Activated CD8-positive, alpha-beta T cell treated with anti-CD3 and anti-CD28 coated beads for 36 hours (primary cell): ENCODE data around the gene HARS1. TPM values are rescaled to one million over a fixed set of nuclear protein-coding genes. Genes with fewer than 3 reads are reported as not detected.

ENCODE experiments used
- ATAC-seq: fragments of 200-7000 bp; cut with Tn5 transposase; one replicate; pipeline ENCODE4 v1.10.0; 2021; ENCODE audit warnings: mild to moderate bottlenecking, moderate library complexity
- CTCF ChIA-PET: fragments of 350-600 bp; sonication (Branson Sonifier 250); formaldehyde crosslinking; loops from one replicate; lab custom pipeline; 2021; ENCODE audit warnings: antibody characterized with exemption; lab: Charles Lee
- POLR2A ChIA-PET: fragments of 350-600 bp; sonication (Branson Sonifier 250); formaldehyde crosslinking; loops from one replicate; lab custom pipeline; 2021; ENCODE audit warnings: antibody characterized with exemption; lab: Charles Lee
- DNase-seq: peaks from one replicate; pipeline ENCODE4 v3.0.0-alpha.2; 2020
- H3K27ac Mint-ChIP-seq: one replicate; pipeline ENCODE4 v1.8.0; 2021; ENCODE audit warnings: mild to moderate bottlenecking, mixed read lengths
- H3K27me3 Mint-ChIP-seq: one replicate; pipeline ENCODE4 v1.8.0; 2021; ENCODE audit warnings: mixed read lengths
- H3K36me3 Mint-ChIP-seq: one replicate; pipeline ENCODE4 v1.8.0; 2021; ENCODE audit warnings: low read depth, mixed read lengths
- H3K4me1 Mint-ChIP-seq: one replicate; pipeline ENCODE4 v1.8.0; 2021; ENCODE audit warnings: low read depth, mixed read lengths
- H3K4me3 Mint-ChIP-seq: one replicate; pipeline ENCODE4 v1.8.0; 2021; ENCODE audit warnings: mild to moderate bottlenecking, moderate library complexity, mixed read lengths
- H3K9me3 Mint-ChIP-seq: one replicate; pipeline ENCODE4 v1.8.0; 2021; ENCODE audit warnings: mixed read lengths
- intact Hi-C: fragments of 100-400 bp; cut with micrococcal nuclease; formaldehyde crosslinking; loops from one replicate; pipeline ENCODE4 v1.10.0; 2022
- total RNA-seq, 2 experiments: library from RNA; stranded (reverse); gene quantifications; one replicate each; pipeline ENCODE4 v1.2.3, GENCODE V29; 2021
- TF ChIP-seq, protein P1 (sequence below): fragments of 200-600 bp; IDR thresholded peaks from one replicate; pipeline ENCODE4 v1.8.0; 2022; ENCODE audit warnings: antibody characterized with exemption, mild to moderate bottlenecking

HARS1 gene
- total RNA-seq, 2 experiments from 2014 or later = 84.5 to 84.9 TPM

DNA sequence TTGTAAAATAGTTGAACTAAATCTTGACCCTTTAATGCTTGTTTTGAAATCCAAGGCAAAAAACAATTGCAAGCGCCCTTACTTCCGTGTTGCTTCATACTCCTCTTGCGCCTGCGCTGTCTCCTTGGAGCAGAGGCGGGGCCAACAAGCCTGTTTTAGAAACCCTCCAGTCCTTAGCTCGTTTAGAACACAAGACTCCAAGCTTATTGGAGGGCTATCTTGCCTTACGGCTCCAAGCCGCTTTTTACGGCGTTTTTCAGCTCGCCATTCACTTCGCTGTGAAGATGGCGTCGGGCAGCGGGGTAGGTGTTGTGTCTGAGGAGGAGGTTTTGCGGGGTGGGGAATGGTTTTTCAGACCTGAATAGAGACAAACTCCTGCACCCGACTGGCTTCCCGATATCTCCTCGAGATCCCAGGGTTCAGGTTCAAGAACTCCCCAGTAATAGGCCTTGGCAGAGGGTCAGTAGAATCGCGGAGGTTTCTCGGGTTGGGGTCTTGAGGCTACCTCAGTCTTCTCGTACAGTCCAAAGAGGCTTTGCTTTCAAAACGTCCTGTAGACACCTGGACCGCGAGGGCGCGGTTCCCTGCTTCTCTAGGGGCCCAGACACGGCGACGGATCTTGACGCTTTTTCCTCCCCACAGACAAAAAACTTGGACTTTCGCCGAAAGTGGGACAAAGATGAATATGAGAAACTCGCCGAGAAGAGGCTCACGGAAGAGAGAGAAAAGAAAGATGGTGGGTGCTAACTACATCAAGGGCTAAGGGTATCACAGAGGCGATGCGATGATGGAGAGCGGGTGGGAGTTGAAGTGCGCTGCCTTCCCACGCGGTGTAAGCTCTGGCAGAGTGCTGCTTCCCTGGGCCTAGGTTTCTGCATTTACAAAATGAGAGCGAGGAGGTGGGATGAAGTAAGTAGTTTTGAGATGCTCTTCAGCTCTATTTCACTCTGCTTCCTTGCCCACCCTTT is 9.3 kb upstream of the HARS1 start, which contains the start of gene ZMAT2:
Gene ZMAT2, plus strand, starts transcription at position 271 of the 968 bp plus-strand sequence. Its CDS starts 14 bp downstream, at position 285.
- TF ChIP-seq, protein P1, sequence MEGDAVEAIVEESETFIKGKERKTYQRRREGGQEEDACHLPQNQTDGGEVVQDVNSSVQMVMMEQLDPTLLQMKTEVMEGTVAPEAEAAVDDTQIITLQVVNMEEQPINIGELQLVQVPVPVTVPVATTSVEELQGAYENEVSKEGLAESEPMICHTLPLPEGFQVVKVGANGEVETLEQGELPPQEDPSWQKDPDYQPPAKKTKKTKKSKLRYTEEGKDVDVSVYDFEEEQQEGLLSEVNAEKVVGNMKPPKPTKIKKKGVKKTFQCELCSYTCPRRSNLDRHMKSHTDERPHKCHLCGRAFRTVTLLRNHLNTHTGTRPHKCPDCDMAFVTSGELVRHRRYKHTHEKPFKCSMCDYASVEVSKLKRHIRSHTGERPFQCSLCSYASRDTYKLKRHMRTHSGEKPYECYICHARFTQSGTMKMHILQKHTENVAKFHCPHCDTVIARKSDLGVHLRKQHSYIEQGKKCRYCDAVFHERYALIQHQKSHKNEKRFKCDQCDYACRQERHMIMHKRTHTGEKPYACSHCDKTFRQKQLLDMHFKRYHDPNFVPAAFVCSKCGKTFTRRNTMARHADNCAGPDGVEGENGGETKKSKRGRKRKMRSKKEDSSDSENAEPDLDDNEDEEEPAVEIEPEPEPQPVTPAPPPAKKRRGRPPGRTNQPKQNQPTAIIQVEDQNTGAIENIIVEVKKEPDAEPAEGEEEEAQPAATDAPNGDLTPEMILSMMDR = no peak
- peaks cover 16% of the 10 kb centered on the region for H3K4me1 Mint-ChIP-seq
- H3K36me3 Mint-ChIP-seq = peaks cover 69% of the 10 kb centered on the region
- peak; percentile 100 for ATAC-seq
- peak within 1 kb of the TSS; percentile 94 for H3K27ac Mint-ChIP-seq
- DNase-seq = peak; percentile 98
- CTCF ChIA-PET = interaction anchor here (0.9 to 1.2 kb wide), 5 partner anchors 9 to 53 kb away, joined by 3 to 10 read pairs (median 4); partner anchors contain the start of genes HARS1, HARS2, IK and NDUFA2
- no peaks in the 10 kb centered on the region for H3K27me3 Mint-ChIP-seq
- intact Hi-C loops = loop anchor here (10.0 kb wide), 1 partner anchor 136 kb away; the partner anchor contains the start of genes APBB3 and SLC35A4
- H3K4me3 Mint-ChIP-seq = peak within 1 kb of the TSS; percentile 92
- POLR2A ChIA-PET = interaction anchor here (1.2 to 1.9 kb wide), 3 partner anchors 9 to 61 kb away, joined by 4 to 7 read pairs (median 6); partner anchors contain the start of genes HARS1, HARS2 and TMCO6
- H3K9me3 Mint-ChIP-seq = no peaks in the 10 kb centered on the region

DNA sequence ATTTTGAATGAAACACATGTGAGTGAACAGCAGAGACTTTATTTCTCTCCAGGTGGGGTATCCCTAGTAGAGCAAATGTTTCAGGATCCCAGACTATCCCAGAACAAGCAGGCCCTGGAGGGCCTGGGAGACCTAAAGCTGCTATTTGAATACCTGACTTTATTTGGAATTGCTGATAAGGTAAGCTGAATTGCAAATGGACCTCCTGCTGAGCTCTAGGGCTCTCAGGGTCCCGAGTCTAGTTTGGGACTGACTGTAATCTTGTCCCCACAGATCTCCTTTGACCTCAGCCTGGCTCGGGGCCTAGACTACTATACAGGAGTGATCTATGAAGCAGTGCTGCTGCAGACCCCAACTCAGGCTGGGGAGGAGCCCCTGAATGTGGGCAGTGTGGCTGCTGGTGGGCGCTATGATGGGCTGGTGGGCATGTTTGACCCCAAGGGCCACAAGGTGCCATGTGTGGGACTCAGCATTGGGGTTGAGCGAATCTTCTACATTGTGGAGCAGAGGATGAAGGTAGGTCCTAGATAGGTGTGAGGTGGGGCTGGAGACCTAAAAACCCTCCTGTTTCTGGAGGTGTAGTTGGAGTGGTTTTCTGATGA is 5.8 kb upstream of the HARS1 start:
- intact Hi-C loops = no loop called here
- CTCF ChIA-PET = no interaction called here
- peaks cover 51% of the 10 kb centered on the region for H3K36me3 Mint-ChIP-seq
- peak overlapping the region; percentile 16 for H3K27ac Mint-ChIP-seq
- no peaks in the 10 kb centered on the region for H3K27me3 Mint-ChIP-seq
- POLR2A ChIA-PET = interaction anchor here (0.9 to 1.7 kb wide), 3 partner anchors 11 to 23 kb away, joined by 3 to 8 read pairs (median 3); no protein-coding TSS in a partner anchor
- ATAC-seq (no peak), DNase-seq (no peak)
- peaks cover 22% of the 10 kb centered on the region for H3K4me1 Mint-ChIP-seq
- TF ChIP-seq, protein P1 = no peak
- H3K9me3 Mint-ChIP-seq = no peaks in the 10 kb centered on the region
- H3K4me3 Mint-ChIP-seq = no peak overlapping the region

DNA sequence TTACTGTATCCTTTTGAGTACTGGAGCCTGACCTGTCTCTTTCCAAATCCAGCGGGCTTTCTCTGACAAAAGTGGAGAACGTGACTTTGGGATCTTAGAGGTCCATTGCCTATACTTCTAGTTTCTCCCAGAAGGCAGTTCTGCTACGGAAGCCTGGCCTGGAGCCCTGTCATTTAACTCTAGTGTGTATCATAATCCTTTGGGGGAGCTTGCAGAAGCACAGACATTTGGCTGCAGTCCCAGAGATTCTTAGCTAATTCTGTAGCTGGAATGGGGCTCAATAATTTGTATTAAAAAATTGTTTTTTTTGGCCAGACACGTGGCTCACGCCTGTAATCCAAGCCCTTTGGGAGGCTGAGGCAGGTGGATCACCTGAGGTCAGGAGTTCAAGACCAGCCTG is 3.1 kb upstream of the HARS1 start:
- peaks cover 22% of the 10 kb centered on the region for H3K4me1 Mint-ChIP-seq
- peaks cover 48% of the 10 kb centered on the region for H3K36me3 Mint-ChIP-seq
- ChIA-PET CTCF (interaction anchor here (1.4 to 1.7 kb wide), 2 partner anchors 15 to 322 kb away, joined by 3 to 4 read pairs; no protein-coding TSS in a partner anchor), POLR2A (interaction anchor here (1.6 kb wide), 1 partner anchor 17 kb away, joined by 5 read pairs; no protein-coding TSS in a partner anchor)
- ATAC-seq (no peak), DNase-seq (no peak)
- no peak overlapping the region for H3K4me3 Mint-ChIP-seq
- H3K27ac Mint-ChIP-seq = no peak overlapping the region
- H3K9me3 Mint-ChIP-seq = no peaks in the 10 kb centered on the region
- no peaks in the 10 kb centered on the region for H3K27me3 Mint-ChIP-seq
- TF ChIP-seq, protein P1 = no peak
- intact Hi-C loops = loop anchor here (5.0 kb wide), 1 partner anchor 47 kb away; the partner anchor contains the start of genes IK and NDUFA2

GRCh38 chr5:140690376-140690932 is 716 bp downstream of the HARS1 start:
- ChIA-PET POLR2A (interaction anchor here (0.7 to 4.0 kb wide), 22 partner anchors 11 to 290 kb away, joined by 3 to 29 read pairs (median 4); partner anchors contain the start of genes ANKHD1, EIF4EBP3, IK and NDUFA2), CTCF (interaction anchor here (0.7 to 1.7 kb wide), 10 partner anchors 11 to 874 kb away, joined by 3 to 6 read pairs (median 4); partner anchors contain the start of genes IK and NDUFA2)
- ATAC-seq (no peak), DNase-seq (no peak)
- Mint-ChIP-seq H3K4me3 (peak overlapping the region; percentile 99), H3K9me3 (no peaks in the 10 kb centered on the region), H3K36me3 (peaks cover 30% of the 10 kb centered on the region), H3K27me3 (no peaks in the 10 kb centered on the region), H3K4me1 (peaks cover 34% of the 10 kb centered on the region), H3K27ac (peak overlapping the region; percentile 97)
- TF ChIP-seq, protein P1 = no peak
- intact Hi-C loops = loop anchor here (5.0 kb wide), 1 partner anchor 43 kb away; the partner anchor contains the start of genes IK and NDUFA2
